Measurements from ENCODE around the gene NANS.
A peak's percentile ranks its signal among the peaks of the same experiment; 100 is the strongest.

- TF ChIP-seq CTCF (IDR thresholded peaks at IDR 0.05) (peak; percentile 22), ZFX (IDR thresholded peaks at IDR 0.05; ENCODE audit: borderline replicate concordance) (no peak)
These were observed 11.0 kb upstream of the NANS start for GRCh38 chr9:98045234-98046179.
